Stimulated activated CD4-positive, alpha-beta T cell treated with anti-CD3 and anti-CD28 coated beads, Interleukin-15, amount 100 ng/mL, for 24 hours (primary cell): ENCODE data around the gene FGB.

ENCODE experiments used
- DNase-seq: peaks from one replicate; pipeline ENCODE4 v3.0.0-alpha.2; 2020

FGB gene

GRCh38 chr4:154597798-154598774 lies 35.3 kb downstream of the FGB start:
- DNase-seq, result no peak

- no peak for DNase-seq
Measured at GRCh38 chr4:154602404-154603020, 39.7 kb downstream of the FGB start.

- DNase-seq, result no peak
Measured at GRCh38 chr4:154603033-154603943, 40.5 kb downstream of the FGB start.

- DNase-seq, result no peak
Measured at GRCh38 chr4:154604696-154605200, 41.9 kb downstream of the FGB start.

GRCh38 chr4:154606728-154607723 lies 44.2 kb downstream of the FGB start:
- DNase-seq, result no peak

- DNase-seq, result no peak
Measured at GRCh38 chr4:154608361-154609252, 45.8 kb downstream of the FGB start.

GRCh38 chr4:154609532-154609931 lies 46.7 kb downstream of the FGB start:
- no peak for DNase-seq

GRCh38 chr4:154610582-154610981 lies 47.8 kb downstream of the FGB start:
- no peak for DNase-seq

- DNase-seq, result no peak
Measured at GRCh38 chr4:154611833-154612232, 49.0 kb downstream of the FGB start.

GRCh38 chr4:154612472-154613414 lies 49.9 kb downstream of the FGB start, which contains the start of gene FGG:
TSS of gene FGG (minus strand) at chr4:154612656. CDS start at chr4:154612609, 47 bp downstream.
- no peak for DNase-seq

GRCh38 chr4:154614306-154614705 lies 51.5 kb downstream of the FGB start:
- no peak for DNase-seq

GRCh38 chr4:154615211-154615610 lies 52.4 kb downstream of the FGB start:
- DNase-seq, result no peak

- no peak for DNase-seq
Measured at GRCh38 chr4:154616287-154616686, 53.5 kb downstream of the FGB start.

GRCh38 chr4:154616731-154617130 lies 53.9 kb downstream of the FGB start:
- no peak for DNase-seq

GRCh38 chr4:154617820-154618317 lies 55.1 kb downstream of the FGB start:
- DNase-seq, result no peak

- peak; percentile 72 for DNase-seq
Measured at GRCh38 chr4:154618708-154619315, 56.0 kb downstream of the FGB start.

- DNase-seq, result no peak
Measured at GRCh38 chr4:154620111-154620510, 57.3 kb downstream of the FGB start.
